ENCODE data around the gene KDM2B. TPM values are rescaled to one million over a fixed set of nuclear protein-coding genes. Genes with fewer than 3 reads are reported as not detected.

KDM2B gene
- total RNA-seq, 1 donor from 2014 or later: 22.9 TPM

GRCh38 chr12:121446750-121447149, 134.1 kb downstream of the KDM2B start:
- ATAC-seq: no peak
- intact Hi-C loops (cut with DNase I): loop anchor here (10.0 kb wide), 1 partner anchor 102 kb away; no protein-coding TSS in a partner anchor
- DNase-seq (ENCODE audit: low spot score): no peak

- intact Hi-C loops (cut with DNase I): loop anchor here (10.0 kb wide), 1 partner anchor 100 kb away; no protein-coding TSS in a partner anchor
- ATAC-seq (no peak), DNase-seq (ENCODE audit: low spot score) (no peak)
These were observed 136.0 kb downstream of the KDM2B start for GRCh38 chr12:121444842-121445202.

GRCh38 chr12:121443911-121444841, 136.6 kb downstream of the KDM2B start:
- DNase-seq (ENCODE audit: low spot score) (no peak), ATAC-seq (peak; percentile 46)
- intact Hi-C loops (cut with DNase I): loop anchor here (10.0 kb wide), 1 partner anchor 99 kb away; no protein-coding TSS in a partner anchor

- DNase-seq (ENCODE audit: low spot score): peak; percentile 89
- ATAC-seq: peak; percentile 88
- intact Hi-C loops (cut with DNase I): loop anchor here (10.0 kb wide), 1 partner anchor 99 kb away; no protein-coding TSS in a partner anchor
These were observed 137.5 kb downstream of the KDM2B start for GRCh38 chr12:121443193-121443870.

GRCh38 chr12:121442028-121442948, 138.5 kb downstream of the KDM2B start:
- intact Hi-C loops (cut with DNase I): loop anchor here (10.0 kb wide), 1 partner anchor 97 kb away; no protein-coding TSS in a partner anchor
- ATAC-seq (no peak), DNase-seq (ENCODE audit: low spot score) (no peak)

GRCh38 chr12:121441555-121441954, 139.3 kb downstream of the KDM2B start:
- intact Hi-C loops (cut with DNase I): loop anchor here (10.0 kb wide), 1 partner anchor 97 kb away; no protein-coding TSS in a partner anchor
- no peak for ATAC-seq
- DNase-seq (ENCODE audit: low spot score): no peak

GRCh38 chr12:121440768-121441167, 140.1 kb downstream of the KDM2B start:
- ATAC-seq (no peak), DNase-seq (ENCODE audit: low spot score) (no peak)
- intact Hi-C loops (cut with DNase I): loop anchor here (10.0 kb wide), 1 partner anchor 96 kb away; no protein-coding TSS in a partner anchor

GRCh38 chr12:121439715-121440114, 141.1 kb downstream of the KDM2B start:
- DNase-seq (ENCODE audit: low spot score): no peak
- intact Hi-C loops (cut with DNase I): loop anchor here (10.0 kb wide), 1 partner anchor 95 kb away; no protein-coding TSS in a partner anchor

GRCh38 chr12:121438905-121439304, 141.9 kb downstream of the KDM2B start:
- no peak for ATAC-seq
- intact Hi-C loops (cut with DNase I): no loop called here
- no peak for DNase-seq (ENCODE audit: low spot score)

More at GRCh38 chr12:121439715-121440114, 141.1 kb downstream of the KDM2B start:
- no peak for ATAC-seq

- DNase-seq (ENCODE audit: low spot score): no peak
- intact Hi-C loops (cut with DNase I): no loop called here
- no peak for ATAC-seq
These were observed 144.1 kb downstream of the KDM2B start for GRCh38 chr12:121436706-121437105.

- intact Hi-C loops (cut with DNase I): no loop called here
- DNase-seq (ENCODE audit: low spot score): no peak
- ATAC-seq: no peak
These were observed 147.9 kb downstream of the KDM2B start for GRCh38 chr12:121432740-121433480.

GRCh38 chr12:121430833-121431415, 149.9 kb downstream of the KDM2B start:
- ATAC-seq: no peak
- no peak for DNase-seq (ENCODE audit: low spot score)
- intact Hi-C loops (cut with DNase I): no loop called here

GRCh38 chr12:121428883-121429282, 151.9 kb downstream of the KDM2B start:
- ATAC-seq: no peak
- intact Hi-C loops (cut with DNase I): no loop called here
- DNase-seq (ENCODE audit: low spot score): no peak

- ATAC-seq: no peak
- intact Hi-C loops (cut with DNase I): no loop called here
- DNase-seq (ENCODE audit: low spot score): no peak
These were observed 153.2 kb downstream of the KDM2B start for GRCh38 chr12:121427556-121428050.

- ATAC-seq: no peak
- intact Hi-C loops (cut with DNase I): no loop called here
- no peak for DNase-seq (ENCODE audit: low spot score)
These were observed 156.2 kb downstream of the KDM2B start for GRCh38 chr12:121424624-121424975.

- intact Hi-C loops (cut with DNase I): no loop called here
- ATAC-seq (no peak), DNase-seq (ENCODE audit: low spot score) (no peak)
These were observed 156.9 kb downstream of the KDM2B start for GRCh38 chr12:121423682-121424623.
